HG02759 (cell line): Measurements from ENCODE around the gene MAN2A2.
"Not testable (repeated sequence)": the region's sequence is repeated elsewhere in the genome, so short reads cannot be mapped to it uniquely, and the experiment has no call there.

Experiments used
- ATAC-seq: cut with Tn5 transposase; IDR thresholded peaks from one replicate; pipeline ENCODE4 v1.9.1; 2021; ENCODE audit warnings: mild to moderate bottlenecking, moderate library complexity; ENCODE audit not compliant: unreplicated experiment

The MAN2A2 gene

GRCh38 chr15:90902040-90902839, 862 bp upstream of the MAN2A2 start:
- peak; percentile 72 for ATAC-seq

DNA sequence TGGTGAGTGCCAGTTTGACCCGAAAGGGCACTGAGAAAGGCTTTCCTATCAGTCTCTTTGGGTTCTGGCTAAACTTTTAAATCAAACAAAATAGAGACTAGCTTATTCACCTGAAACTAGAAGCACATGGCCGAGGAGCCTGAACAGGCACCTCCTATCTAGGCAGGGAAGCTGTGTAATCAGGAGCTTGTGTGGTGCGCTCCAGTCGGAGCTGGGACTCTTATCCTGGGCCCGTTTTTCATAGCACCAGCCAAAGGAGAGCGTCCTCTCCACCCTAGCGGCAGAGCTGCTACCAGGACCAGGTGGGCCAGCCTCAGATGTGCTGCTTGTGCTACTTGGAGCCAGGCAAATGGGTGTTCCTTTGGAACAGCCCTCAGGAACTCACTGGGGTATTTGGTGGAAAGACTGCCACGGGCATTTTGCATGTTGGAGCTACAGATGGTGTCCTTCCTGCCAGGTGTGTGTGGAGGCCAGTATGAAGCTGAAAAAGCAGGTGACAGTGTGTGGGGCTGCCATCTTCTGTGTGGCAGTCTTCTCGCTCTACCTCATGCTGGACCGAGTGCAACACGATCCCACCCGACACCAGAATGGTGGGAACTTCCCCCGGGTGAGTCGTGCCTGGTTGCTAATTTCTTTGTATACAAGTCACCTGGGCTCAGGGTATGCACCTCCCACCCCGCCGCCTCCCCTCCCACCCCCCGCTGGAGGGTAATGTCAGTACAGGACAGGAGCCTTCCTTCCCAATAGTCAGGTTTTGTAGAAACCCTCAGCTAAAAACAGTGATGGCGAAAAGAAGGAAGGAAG, 833 bp downstream of the MAN2A2 start:
- ATAC-seq, result no peak

DNA sequence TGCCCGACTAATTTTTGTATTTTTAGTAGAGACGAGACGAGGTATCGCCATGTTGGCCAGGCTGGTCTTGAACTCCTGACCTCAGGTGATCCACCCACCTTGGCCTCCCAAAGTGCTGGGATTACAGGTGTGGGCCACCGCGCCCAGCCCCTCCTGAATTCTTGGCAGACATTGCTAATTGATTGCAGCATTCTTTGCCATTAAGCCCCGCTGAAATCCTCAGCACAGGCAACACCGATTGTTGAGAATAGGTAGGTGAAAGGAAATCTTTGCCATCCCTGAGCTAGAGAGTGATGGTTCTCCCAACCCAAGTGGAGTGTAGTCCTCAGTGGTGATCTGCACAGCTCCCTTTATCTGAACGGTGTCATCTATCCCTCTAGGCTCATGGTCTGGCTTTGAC, 1.6 kb downstream of the MAN2A2 start:
- ATAC-seq, result no peak

- no peak for ATAC-seq
Observed at GRCh38 chr15:90905306-90906180, 2.4 kb downstream of the MAN2A2 start.

- ATAC-seq, result no peak
Observed at GRCh38 chr15:90906181-90906849, 3.2 kb downstream of the MAN2A2 start.

DNA sequence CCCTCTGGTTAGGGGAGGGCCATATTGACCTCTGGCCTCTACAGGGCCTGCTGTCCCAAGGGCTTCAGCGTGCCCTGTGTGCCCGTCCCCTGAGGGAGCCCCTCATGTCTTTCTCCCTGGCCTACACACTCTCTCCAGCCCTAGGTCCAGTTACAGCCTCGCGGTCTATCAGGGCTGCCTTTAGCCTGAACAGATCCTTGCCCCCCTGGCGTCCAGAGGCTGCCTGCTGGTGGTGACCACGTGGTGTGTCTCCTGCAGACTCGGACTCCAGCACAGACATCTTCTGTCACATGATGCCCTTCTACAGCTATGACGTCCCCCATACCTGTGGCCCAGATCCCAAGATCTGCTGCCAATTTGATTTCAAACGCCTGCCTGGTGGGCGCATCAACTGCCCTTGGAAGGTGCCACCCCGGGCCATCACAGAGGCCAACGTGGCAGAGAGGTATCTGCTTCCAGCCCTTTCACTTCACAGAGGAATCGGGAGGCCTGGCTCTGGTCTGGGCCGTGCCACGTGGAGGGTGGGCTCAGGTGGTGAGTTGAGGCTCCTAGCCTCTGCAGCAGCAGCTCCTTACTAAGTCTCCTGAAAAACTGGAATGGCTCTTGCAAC, 4.1 kb downstream of the MAN2A2 start:
- ATAC-seq, result no peak

DNA sequence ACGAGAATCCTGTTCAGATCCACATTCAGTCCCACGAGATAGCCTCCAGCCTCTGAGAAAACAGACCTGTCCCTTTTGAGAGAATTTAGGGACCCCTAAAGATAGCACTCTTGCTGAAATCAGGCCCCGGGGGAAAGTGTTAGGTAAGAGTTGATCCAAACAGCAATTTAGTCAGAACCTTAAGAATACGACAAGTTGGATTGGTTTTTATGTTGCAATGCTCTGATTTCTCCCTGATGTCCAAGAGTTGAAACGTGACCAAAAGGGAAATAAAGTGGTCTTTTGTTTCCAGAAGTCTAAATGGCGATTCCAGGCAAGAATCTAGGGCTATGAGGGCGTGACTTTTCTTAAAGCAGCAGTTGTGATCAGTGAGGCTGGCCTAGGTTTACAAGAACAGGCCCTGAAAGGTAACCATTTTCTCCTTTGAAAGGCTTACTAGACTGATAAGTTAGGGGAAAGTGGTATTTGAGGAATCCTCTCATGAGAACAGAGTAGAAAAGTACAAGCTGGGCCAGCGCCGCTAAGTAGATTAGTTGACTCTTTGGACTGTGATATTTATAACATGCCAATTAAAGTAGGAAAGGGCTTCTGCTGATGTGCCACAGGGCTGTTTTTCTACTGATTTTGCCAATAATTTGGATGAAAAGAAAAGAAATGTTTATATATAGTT, 4.9 kb downstream of the MAN2A2 start:
- no peak for ATAC-seq

DNA sequence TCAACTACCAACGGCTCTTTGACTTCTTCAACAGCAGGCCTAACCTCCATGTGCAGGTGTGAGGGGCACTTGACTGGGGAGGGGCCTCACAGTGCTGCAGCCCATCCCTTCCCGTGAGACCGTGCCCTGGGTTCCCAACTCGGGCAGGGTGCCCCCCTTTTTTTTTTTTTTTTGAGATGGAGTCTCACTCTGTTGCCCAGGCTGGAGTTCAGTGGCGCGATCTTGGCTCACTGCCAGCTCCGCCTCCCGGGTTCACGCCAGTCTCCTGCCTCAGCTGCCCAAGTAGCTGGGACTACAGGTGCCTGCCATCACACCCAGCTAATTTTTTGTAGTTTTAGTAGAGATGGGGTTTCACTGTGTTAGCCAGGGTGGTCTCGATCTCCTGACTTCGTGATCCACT, 6.3 kb downstream of the MAN2A2 start:
- ATAC-seq, result not testable (repeated sequence)

- no peak for ATAC-seq
Observed at GRCh38 chr15:90909976-90910375, 6.9 kb downstream of the MAN2A2 start.

- ATAC-seq, result no peak
Observed at GRCh38 chr15:90910441-90911301, 7.6 kb downstream of the MAN2A2 start.

DNA sequence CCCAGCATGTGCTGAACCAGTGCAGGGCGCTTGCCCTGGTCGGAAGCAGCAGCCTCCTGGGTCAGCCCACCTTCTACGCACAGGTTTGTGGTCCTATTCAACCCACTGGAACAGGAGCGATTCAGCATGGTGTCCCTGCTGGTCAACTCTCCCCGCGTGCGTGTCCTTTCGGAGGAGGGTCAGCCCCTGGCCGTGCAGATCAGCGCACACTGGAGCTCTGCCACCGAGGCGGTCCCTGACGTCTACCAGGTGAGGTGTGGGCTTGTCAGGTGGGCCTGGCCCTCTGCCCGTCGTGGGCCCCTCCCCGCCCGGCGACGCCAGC, 8.2 kb downstream of the MAN2A2 start:
- ATAC-seq, result no peak

DNA sequence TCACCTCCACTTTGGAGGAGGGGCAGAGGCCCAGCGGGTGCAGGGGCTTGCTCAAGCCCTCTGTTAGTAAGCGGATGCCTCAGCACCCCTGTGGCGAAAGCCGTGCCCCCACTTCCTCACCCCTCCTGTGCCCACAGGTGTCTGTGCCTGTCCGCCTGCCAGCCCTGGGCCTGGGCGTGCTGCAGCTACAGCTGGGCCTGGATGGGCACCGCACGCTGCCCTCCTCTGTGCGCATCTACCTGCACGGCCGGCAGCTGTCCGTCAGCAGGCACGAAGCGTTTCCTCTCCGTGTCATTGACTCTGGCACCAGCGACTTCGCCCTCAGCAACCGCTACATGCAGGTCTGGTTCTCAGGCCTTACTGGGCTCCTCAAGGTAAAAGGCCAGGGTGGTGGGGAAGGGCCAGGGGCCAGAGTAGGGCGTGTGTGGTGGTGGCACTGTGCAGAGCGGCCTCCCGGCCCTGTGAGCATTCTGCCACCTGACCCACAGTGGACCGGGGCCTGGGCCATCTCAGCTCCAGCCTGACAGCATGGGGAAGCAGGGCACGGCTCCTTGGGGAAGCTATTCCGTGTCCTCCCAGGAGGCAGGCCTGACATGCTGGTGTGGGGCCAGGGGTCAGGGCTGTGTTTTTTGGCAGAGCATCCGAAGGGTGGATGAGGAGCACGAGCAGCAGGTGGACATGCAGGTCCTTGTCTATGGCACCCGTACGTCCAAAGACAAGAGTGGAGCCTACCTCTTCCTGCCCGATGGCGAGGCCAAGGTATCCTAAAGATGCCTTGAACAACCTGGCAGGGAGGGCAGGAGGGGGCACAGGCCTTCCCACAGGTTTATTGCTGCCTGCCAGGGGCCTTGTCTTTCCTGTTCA, 9.0 kb downstream of the MAN2A2 start:
- no peak for ATAC-seq

- no peak for ATAC-seq
Observed at GRCh38 chr15:90912770-90913075, 9.6 kb downstream of the MAN2A2 start.

DNA sequence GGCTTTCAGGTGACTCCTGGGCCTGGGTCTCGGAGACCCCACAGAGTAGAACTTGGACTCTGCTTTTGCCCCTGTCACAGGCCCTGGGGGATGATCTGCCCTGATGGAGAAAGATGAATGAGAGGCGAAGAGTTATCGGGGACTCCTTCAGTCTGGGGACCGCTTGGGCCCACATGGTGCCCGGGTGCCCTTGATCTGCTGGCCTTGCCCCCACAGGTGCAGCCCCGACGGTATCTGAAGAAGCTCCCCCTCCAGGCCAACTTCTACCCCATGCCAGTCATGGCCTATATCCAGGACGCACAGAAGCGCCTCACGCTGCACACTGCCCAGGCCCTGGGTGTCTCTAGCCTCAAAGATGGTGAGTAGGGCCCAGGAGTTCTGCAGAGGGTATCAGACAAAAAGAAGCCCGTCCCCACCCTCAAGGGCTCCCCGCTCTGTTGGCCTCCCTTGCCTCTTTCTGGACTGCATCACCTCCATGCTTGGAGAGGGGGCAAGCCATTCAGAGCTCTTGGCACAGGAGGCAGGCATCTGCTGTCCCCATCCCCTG, 10.4 kb downstream of the MAN2A2 start:
- no peak for ATAC-seq

DNA sequence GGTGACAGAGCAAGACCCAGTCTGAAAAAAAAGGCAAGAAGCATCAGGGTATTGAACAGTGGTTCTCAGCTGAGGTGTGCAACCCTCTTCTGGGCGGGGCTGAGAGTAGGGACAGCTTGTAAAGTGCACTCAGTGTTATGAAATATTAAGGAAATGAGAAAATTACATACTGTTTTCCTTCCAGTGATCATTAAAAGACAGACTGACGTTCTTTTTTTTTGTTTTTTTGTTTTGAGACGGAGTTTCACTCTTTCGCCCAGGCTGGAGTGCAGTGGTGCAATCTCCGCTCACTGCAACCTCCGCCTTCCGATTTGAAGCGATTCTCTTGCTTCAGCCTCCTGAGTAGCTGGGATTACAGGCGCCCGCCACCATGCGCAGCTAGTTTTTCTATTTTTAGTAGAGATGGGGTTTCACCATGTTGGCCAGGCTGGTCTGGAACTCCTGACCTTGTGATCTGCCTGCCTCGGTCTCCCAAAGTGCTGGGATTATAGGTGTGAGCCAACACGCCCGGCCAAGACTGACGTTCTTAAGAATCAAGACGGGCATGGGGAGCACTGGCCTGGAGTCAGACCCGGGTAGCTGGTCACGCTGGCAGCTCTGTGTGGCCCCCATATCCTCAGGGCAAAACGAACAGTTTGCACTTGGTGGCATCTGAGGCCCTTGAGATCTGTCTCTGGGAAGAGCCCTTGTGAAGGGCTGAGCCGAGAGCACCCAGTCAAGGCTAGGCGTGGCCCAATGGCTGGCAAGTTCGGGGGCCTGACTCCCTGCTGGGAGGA, 11.4 kb downstream of the MAN2A2 start:
- ATAC-seq, result no peak

DNA sequence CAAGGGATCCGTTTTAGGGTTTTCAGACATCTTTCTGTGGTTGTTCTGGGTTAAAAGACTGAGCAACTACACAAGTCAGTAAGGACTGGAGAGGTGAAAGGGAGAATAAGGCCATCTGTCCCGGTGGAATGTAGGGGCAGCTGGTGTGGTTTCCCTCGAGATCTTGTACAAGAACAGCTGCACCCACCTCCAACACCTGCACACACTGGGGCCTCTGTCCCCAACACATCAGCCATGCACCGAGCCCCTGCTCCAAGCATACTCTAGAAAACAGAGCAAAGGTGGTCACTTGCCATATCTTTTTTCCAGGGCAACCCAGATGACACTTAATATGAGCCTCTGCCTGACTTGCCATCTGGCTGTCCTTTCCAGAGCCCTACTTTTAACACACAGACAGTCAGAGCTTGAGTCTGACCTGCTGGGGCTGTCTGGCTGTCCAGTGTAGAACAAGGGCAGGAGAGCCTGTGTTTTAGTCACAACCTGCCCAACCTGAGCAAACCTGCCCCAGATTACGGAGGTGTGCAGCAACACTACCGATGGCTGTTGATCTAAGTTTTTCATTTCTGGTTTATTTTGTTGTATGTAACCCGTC, 12.2 kb downstream of the MAN2A2 start:
- no peak for ATAC-seq
